HEK293 (cell line): ENCODE results near the gene CDK14.

Experiments
- REST ChIP-seq: fragments of 450-650 bp; formaldehyde crosslinking; IDR thresholded peaks from 2 replicates; pipeline ENCODE4 v1.5.1; 2016; ENCODE audit warnings: missing biosample characterization, missing genetic modification characterization
- ZNF132 ChIP-seq: fragments of 450-650 bp; formaldehyde crosslinking; IDR thresholded peaks from 2 replicates; pipeline ENCODE4 v1.5.1; 2017; ENCODE audit warnings: missing biosample characterization, missing genetic modification characterization, borderline replicate concordance
- ZNF416 ChIP-seq: fragments of 450-650 bp; formaldehyde crosslinking; IDR thresholded peaks from 2 replicates; pipeline ENCODE4 v1.5.1; 2016; ENCODE audit warnings: missing biosample characterization, missing genetic modification characterization
- ZNF585B ChIP-seq: fragments of 450-650 bp; formaldehyde crosslinking; IDR thresholded peaks from 2 replicates; pipeline ENCODE4 v1.5.1; 2016; ENCODE audit warnings: missing biosample characterization, missing genetic modification characterization
- ZNF623 ChIP-seq: fragments of 450-650 bp; formaldehyde crosslinking; IDR thresholded peaks from 2 replicates; pipeline ENCODE4 v1.5.1; 2016; ENCODE audit warnings: missing biosample characterization, missing genetic modification characterization
- ZNF670 ChIP-seq: fragments of 450-650 bp; formaldehyde crosslinking; IDR thresholded peaks from 2 replicates; pipeline ENCODE4 v1.5.1; 2016; ENCODE audit warnings: missing biosample characterization, missing genetic modification characterization, low read depth
- TF ChIP-seq, protein P1 (sequence below): fragments of 450-650 bp; formaldehyde crosslinking; IDR thresholded peaks from 2 replicates; pipeline ENCODE4 v1.5.1; 2016; ENCODE audit warnings: missing biosample characterization, missing genetic modification characterization

GRCh38 chr7:90736316-90736715, 140.2 kb downstream of the CDK14 start:
- TF ChIP-seq, protein P1, sequence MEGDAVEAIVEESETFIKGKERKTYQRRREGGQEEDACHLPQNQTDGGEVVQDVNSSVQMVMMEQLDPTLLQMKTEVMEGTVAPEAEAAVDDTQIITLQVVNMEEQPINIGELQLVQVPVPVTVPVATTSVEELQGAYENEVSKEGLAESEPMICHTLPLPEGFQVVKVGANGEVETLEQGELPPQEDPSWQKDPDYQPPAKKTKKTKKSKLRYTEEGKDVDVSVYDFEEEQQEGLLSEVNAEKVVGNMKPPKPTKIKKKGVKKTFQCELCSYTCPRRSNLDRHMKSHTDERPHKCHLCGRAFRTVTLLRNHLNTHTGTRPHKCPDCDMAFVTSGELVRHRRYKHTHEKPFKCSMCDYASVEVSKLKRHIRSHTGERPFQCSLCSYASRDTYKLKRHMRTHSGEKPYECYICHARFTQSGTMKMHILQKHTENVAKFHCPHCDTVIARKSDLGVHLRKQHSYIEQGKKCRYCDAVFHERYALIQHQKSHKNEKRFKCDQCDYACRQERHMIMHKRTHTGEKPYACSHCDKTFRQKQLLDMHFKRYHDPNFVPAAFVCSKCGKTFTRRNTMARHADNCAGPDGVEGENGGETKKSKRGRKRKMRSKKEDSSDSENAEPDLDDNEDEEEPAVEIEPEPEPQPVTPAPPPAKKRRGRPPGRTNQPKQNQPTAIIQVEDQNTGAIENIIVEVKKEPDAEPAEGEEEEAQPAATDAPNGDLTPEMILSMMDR (tag by site-specific recombination): no peak
- TF ChIP-seq ZNF416 (tag by site-specific recombination) (no peak), REST (no peak), ZNF623 (tag by site-specific recombination) (no peak), ZNF132 (tag by site-specific recombination) (no peak), ZNF585B (no peak), ZNF670 (tag by site-specific recombination) (no peak)
